Ishikawa (cell line): ENCODE measurements around the gene PRDX2.

ENCODE experiments used
- CEBPB ChIP-seq: IDR thresholded peaks from 2 replicates; pipeline ENCODE4 v1.6.1; 2012
- EP300 ChIP-seq: IDR thresholded peaks from 2 replicates; pipeline ENCODE4 v1.6.1; 2012; ENCODE audit warnings: borderline replicate concordance
- FOXM1 ChIP-seq: IDR thresholded peaks from 2 replicates; pipeline ENCODE4 v1.6.1; 2012; ENCODE audit warnings: low read depth, borderline replicate concordance
- NFIC ChIP-seq: IDR thresholded peaks from 2 replicates; pipeline ENCODE4 v1.6.1; 2012
- RAD21 ChIP-seq: IDR thresholded peaks from 2 replicates; pipeline ENCODE4 v1.6.1; 2012; ENCODE audit warnings: low read depth
- REST ChIP-seq: IDR thresholded peaks from 2 replicates; pipeline ENCODE4 v1.6.1; 2012; ENCODE audit warnings: low read depth, mild to moderate bottlenecking
- TAF1 ChIP-seq: IDR thresholded peaks from 2 replicates; pipeline ENCODE4 v1.6.1; 2012; ENCODE audit warnings: low read depth, mild to moderate bottlenecking
- USF1 ChIP-seq: IDR thresholded peaks from 2 replicates; pipeline ENCODE4 v1.6.1; 2012

PRDX2 gene

GRCh38 chr19:12748489-12748888 lies 53.1 kb downstream of the PRDX2 start:
- TF ChIP-seq REST (no peak), EP300 (no peak), RAD21 (no peak), TAF1 (no peak), FOXM1 (no peak), CEBPB (no peak), NFIC (no peak), USF1 (no peak)
